Activated naive CD4-positive, alpha-beta T cell treated with anti-CD3 and anti-CD28 coated beads, Interleukin-2, amount 10 ng/mL, durations not matched to agents 7 days and 5 days (primary cell): ENCODE results near the gene HBP1.
"Not testable (repeated sequence)": the region's sequence is repeated elsewhere in the genome, so short reads cannot be mapped to it uniquely, and the experiment has no call there.

Experiments used
- CTCF ChIA-PET: fragments of 350-600 bp; sonication (Branson Sonifier 250); formaldehyde crosslinking; loops from one replicate; lab custom pipeline; 2021; ENCODE audit warnings: antibody characterized with exemption; lab: Charles Lee
- DNase-seq: peaks from one replicate; pipeline ENCODE4 v3.0.0-alpha.2; 2020
- H3K27ac Mint-ChIP-seq: one replicate; pipeline ENCODE4 v1.8.0; 2021; ENCODE audit warnings: mild to moderate bottlenecking, moderate library complexity, mixed read lengths
- H3K27me3 Mint-ChIP-seq: one replicate; pipeline ENCODE4 v1.8.0; 2021; ENCODE audit warnings: mild to moderate bottlenecking, mixed read lengths
- H3K36me3 Mint-ChIP-seq: one replicate; pipeline ENCODE4 v1.8.0; 2021; ENCODE audit warnings: mixed read lengths
- H3K4me1 Mint-ChIP-seq: one replicate; pipeline ENCODE4 v1.8.0; 2021; ENCODE audit warnings: mixed read lengths
- H3K4me3 Mint-ChIP-seq: one replicate; pipeline ENCODE4 v1.8.0; 2021; ENCODE audit warnings: mild to moderate bottlenecking, moderate library complexity, mixed read lengths
- H3K9me3 Mint-ChIP-seq: one replicate; pipeline ENCODE4 v1.8.0; 2021; ENCODE audit warnings: mixed read lengths

HBP1 gene

GRCh38 chr7:107168233-107169119 lies at the start of gene HBP1:
Gene HBP1, plus strand, starts transcription at chr7:107169003. Its CDS starts 10,891 bp downstream, at chr7:107179894.
- peaks cover 44% of the 10 kb centered on the region for H3K4me1 Mint-ChIP-seq
- no peaks in the 10 kb centered on the region for H3K9me3 Mint-ChIP-seq
- peak; percentile 99 for DNase-seq
- peaks cover 5% of the 10 kb centered on the region for H3K27me3 Mint-ChIP-seq
- H3K4me3 Mint-ChIP-seq: peak within 1 kb of the TSS; percentile 89
- peak within 1 kb of the TSS; percentile 100 for H3K27ac Mint-ChIP-seq
- CTCF ChIA-PET: interaction anchor here (0.7 to 2.9 kb wide), 2 partner anchors 22 to 706 kb away, joined by 3 to 7 read pairs; no protein-coding TSS in a partner anchor
- peaks cover 6% of the 10 kb centered on the region for H3K36me3 Mint-ChIP-seq

DNA sequence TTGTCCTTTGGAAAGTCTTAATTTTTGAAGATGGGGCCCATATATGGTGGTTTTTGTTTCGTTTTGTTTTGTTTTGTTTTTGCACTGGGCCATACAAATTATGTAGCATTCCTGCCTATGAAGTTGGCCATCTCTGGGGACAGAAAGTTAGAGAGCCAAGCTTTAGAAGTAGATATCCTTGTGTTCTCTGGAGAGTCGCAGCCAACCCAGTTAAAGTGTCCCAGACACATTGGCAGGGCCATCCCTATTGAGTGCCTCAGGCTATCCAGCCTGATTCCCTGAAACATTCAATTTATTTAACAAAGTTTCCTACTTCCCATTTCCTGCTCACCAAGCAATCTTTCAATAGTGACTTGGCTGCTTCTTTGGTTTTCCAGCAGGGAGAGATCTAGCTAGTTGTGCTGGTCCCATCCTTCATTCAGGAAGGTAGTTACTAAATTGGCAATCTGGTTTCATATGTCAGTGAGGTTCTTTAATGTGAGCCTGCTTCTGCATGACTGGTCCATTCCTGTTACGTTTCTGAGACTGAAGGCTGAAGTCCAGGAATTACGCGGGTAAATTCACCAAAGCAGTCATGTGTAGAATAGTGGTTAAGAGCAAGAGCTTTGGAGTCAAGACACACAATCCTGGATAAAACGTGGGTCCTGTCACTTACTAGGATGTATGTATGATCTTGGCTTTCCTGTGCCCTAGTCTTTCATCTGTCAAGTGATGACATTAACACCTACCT lies 49.3 kb upstream of the HBP1 start:
- Mint-ChIP-seq H3K36me3 (no peaks in the 10 kb centered on the region), H3K4me1 (no peaks in the 10 kb centered on the region), H3K27me3 (no peaks in the 10 kb centered on the region), H3K9me3 (no peaks in the 10 kb centered on the region), H3K27ac (no peak overlapping the region), H3K4me3 (no peak overlapping the region)
- CTCF ChIA-PET: no interaction called here
- no peak for DNase-seq

GRCh38 chr7:107122486-107122911 lies 46.3 kb upstream of the HBP1 start:
- H3K9me3 Mint-ChIP-seq: no peaks in the 10 kb centered on the region
- DNase-seq: no peak
- no peak overlapping the region for H3K27ac Mint-ChIP-seq
- peaks cover 20% of the 10 kb centered on the region for H3K4me1 Mint-ChIP-seq
- CTCF ChIA-PET: interaction anchor here (0.8 to 1.2 kb wide), 2 partner anchors 9 to 174 kb away, joined by 3 read pairs; no protein-coding TSS in a partner anchor
- peaks cover 5% of the 10 kb centered on the region for H3K36me3 Mint-ChIP-seq
- H3K4me3 Mint-ChIP-seq: no peak overlapping the region
- no peaks in the 10 kb centered on the region for H3K27me3 Mint-ChIP-seq

DNA sequence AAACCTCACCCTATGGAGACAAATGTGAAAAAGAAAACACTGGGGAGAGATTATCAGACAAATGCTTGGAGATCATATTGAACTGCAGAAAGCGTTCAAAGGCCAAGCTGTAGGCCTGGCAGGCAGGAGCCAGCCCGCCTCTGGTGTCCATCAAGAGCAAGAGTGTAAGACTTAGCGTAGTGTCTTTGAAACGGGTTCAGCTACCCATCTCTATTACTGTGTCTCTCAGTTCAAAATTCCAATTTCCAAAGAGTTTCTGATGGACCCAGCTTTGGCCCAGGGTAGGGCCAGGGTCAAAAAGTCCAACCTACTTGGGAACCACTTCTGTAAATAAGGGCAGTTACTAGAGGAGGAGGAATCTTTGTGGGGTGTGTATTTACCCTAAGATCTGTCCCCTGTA lies 45.4 kb upstream of the HBP1 start:
- H3K4me3 Mint-ChIP-seq: no peak overlapping the region
- H3K27ac Mint-ChIP-seq: no peak overlapping the region
- DNase-seq: no peak
- peaks cover 29% of the 10 kb centered on the region for H3K4me1 Mint-ChIP-seq
- H3K36me3 Mint-ChIP-seq: peaks cover 5% of the 10 kb centered on the region
- CTCF ChIA-PET: interaction anchor here (0.8 kb wide), 1 partner anchor 174 kb away, joined by 3 read pairs; no protein-coding TSS in a partner anchor
- no peaks in the 10 kb centered on the region for H3K9me3 Mint-ChIP-seq
- no peaks in the 10 kb centered on the region for H3K27me3 Mint-ChIP-seq

GRCh38 chr7:107125475-107125874 lies 43.3 kb upstream of the HBP1 start:
- H3K27ac Mint-ChIP-seq: peak overlapping the region; percentile 94
- H3K27me3 Mint-ChIP-seq: no peaks in the 10 kb centered on the region
- peak overlapping the region; percentile 64 for H3K4me3 Mint-ChIP-seq
- no peaks in the 10 kb centered on the region for H3K9me3 Mint-ChIP-seq
- CTCF ChIA-PET: interaction anchor here (0.7 kb wide), 1 partner anchor 240 kb away, joined by 4 read pairs; no protein-coding TSS in a partner anchor
- H3K36me3 Mint-ChIP-seq: peaks cover 7% of the 10 kb centered on the region
- H3K4me1 Mint-ChIP-seq: peaks cover 32% of the 10 kb centered on the region
- DNase-seq: no peak

DNA sequence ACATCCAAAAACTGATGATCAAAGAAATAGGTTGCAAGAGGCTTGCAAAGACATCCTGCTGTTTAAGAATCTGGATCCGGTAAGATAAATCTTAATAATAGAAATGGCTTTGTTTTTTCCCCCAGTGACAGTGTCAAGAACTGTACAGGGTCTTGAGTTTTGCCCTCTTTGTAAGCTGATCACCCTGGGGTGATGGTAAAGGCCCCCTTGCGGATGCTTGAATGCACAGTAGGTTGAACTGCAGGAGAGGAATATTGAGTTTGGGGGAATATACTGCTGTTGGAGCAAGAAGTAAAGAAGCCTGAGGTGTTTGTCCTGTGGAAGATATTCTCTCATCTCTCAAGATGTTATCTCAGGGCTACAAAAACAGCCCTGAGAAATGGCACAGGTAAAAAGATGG lies 40.6 kb upstream of the HBP1 start:
- Mint-ChIP-seq H3K27me3 (no peaks in the 10 kb centered on the region), H3K36me3 (peaks cover 7% of the 10 kb centered on the region), H3K27ac (no peak overlapping the region), H3K9me3 (no peaks in the 10 kb centered on the region), H3K4me1 (peaks cover 32% of the 10 kb centered on the region), H3K4me3 (no peak overlapping the region)
- CTCF ChIA-PET: no interaction called here
- DNase-seq: no peak

DNA sequence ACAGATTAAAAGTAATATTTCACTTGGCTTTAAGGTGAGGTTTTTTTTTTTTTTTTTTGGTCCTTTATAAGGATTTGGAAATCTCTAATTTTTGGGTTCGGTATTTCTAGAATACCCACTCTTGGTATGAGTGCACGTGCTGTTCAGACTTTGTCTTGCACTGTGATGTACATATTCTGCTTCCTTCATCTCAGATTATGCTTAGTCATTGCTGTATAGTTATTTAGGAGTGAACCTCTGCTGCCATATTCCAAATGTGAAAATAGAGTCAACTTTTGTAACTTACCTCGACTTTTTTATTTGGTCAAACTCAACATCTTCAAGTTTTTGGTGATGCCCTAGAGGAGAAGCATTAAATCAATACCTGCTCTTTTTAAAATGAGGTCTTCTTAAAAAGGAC lies 40.1 kb upstream of the HBP1 start:
- Mint-ChIP-seq H3K27me3 (no peaks in the 10 kb centered on the region), H3K4me1 (peaks cover 32% of the 10 kb centered on the region), H3K36me3 (peaks cover 7% of the 10 kb centered on the region), H3K9me3 (no peaks in the 10 kb centered on the region), H3K4me3 (no peak overlapping the region), H3K27ac (no peak overlapping the region)
- DNase-seq: no peak
- CTCF ChIA-PET: no interaction called here

DNA sequence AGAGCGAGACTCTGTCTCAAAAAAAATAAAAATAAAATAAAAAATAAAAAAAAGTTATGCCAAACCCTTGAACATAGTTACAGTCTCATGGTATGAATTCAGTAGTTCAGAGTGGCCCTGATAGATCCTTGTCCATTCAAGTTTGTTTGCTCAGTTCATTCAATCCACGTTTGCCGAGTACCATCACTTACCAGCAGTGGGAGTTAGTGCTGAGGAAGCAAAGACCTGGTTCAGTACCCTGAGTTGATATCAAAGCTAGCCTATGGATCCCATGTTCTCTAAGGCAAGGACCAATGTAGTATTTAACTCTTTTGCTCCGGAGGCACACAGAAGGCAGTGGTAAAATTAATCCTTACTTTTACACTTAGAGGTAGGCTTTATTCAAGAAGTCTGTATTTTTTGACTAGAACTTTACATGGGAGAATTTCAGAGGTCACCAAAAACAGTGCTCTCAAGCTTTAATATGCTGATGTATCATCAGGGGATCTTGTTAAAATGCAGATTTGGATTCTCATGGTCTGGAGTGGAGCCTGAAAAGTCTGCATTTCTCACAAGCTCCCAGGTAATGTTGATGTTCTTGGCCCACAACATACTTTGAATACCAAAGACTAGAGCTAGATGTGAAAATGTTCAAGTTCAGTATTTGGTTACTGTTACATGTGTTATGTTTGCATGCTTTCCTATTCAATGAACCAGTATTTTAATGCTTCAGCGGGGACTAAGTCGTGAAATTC lies 38.1 kb upstream of the HBP1 start:
- Mint-ChIP-seq H3K4me1 (peaks cover 24% of the 10 kb centered on the region), H3K27me3 (no peaks in the 10 kb centered on the region), H3K27ac (no peak overlapping the region), H3K4me3 (no peak overlapping the region), H3K9me3 (no peaks in the 10 kb centered on the region), H3K36me3 (peaks cover 2% of the 10 kb centered on the region)
- DNase-seq: no peak
- CTCF ChIA-PET: interaction anchor here (0.5 to 4.8 kb wide), 2 partner anchors 17 to 423 kb away, joined by 3 to 23 read pairs; no protein-coding TSS in a partner anchor

GRCh38 chr7:107133396-107133795 lies 35.4 kb upstream of the HBP1 start:
- Mint-ChIP-seq H3K27me3 (peaks cover 6% of the 10 kb centered on the region), H3K27ac (no peak overlapping the region), H3K9me3 (no peaks in the 10 kb centered on the region), H3K4me1 (peaks cover 3% of the 10 kb centered on the region), H3K36me3 (peaks cover 2% of the 10 kb centered on the region), H3K4me3 (no peak overlapping the region)
- CTCF ChIA-PET: interaction anchor here (4.8 kb wide), 1 partner anchor 15 kb away, joined by 23 read pairs; no protein-coding TSS in a partner anchor
- DNase-seq: no peak

- DNase-seq: no peak
- H3K4me3 Mint-ChIP-seq: no peak overlapping the region
- peaks cover 10% of the 10 kb centered on the region for H3K27me3 Mint-ChIP-seq
- no peaks in the 10 kb centered on the region for H3K4me1 Mint-ChIP-seq
- H3K36me3 Mint-ChIP-seq: no peaks in the 10 kb centered on the region
- no peaks in the 10 kb centered on the region for H3K9me3 Mint-ChIP-seq
- no peak overlapping the region for H3K27ac Mint-ChIP-seq
- CTCF ChIA-PET: interaction anchor here (0.7 to 1.3 kb wide), 4 partner anchors 8 to 13 kb away, joined by 3 to 5 read pairs (median 4); no protein-coding TSS in a partner anchor
These were observed 29.9 kb upstream of the HBP1 start for GRCh38 chr7:107138696-107139420.

- CTCF ChIA-PET, H3K4me3 Mint-ChIP-seq, H3K4me1 Mint-ChIP-seq, H3K27me3 Mint-ChIP-seq, H3K9me3 Mint-ChIP-seq, H3K36me3 Mint-ChIP-seq, DNase-seq, H3K27ac Mint-ChIP-seq: not testable (repeated sequence)
These were observed 24.9 kb upstream of the HBP1 start for GRCh38 chr7:107143875-107144274.

DNA sequence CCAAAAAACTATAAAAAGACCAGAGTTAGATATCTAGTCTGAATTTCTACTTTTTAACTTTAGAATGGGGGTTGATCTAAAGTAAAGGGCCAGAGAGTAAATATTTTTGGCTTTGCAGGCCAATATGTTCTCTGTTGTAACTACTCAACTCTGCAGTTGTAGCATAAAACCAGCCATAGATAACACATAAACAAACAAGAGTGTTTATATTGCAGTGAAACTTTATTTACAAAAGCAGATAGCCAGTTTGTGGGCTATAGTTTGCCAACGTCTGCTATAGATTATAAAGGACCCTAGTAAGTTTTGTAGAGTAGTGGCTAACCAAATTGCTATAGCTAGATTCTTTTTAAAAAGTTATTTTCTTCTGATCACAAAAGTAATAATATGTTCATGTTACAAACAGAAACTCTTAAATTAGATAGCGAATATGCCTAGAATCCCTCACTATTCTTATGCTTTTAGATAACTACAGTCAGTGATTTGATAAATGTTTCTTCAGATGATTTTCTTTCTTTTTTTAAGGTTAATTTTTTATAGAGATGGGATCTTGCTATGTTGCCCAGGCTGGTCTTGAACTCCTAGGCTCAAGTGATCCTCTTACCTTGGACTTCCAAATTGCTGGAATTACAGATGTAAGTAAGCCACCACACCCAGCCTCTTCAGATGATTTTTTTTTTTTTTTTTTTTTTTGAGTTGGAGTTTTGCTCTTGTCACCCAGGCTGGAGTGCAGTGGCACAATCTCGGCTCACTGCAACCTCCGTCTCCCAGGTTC lies 23.6 kb upstream of the HBP1 start:
- DNase-seq: no peak
- CTCF ChIA-PET: no interaction called here
- Mint-ChIP-seq H3K27ac (no peak overlapping the region), H3K36me3 (no peaks in the 10 kb centered on the region), H3K4me3 (no peak overlapping the region), H3K9me3 (no peaks in the 10 kb centered on the region), H3K4me1 (no peaks in the 10 kb centered on the region), H3K27me3 (no peaks in the 10 kb centered on the region)
